SIG-M5 (cell line): ENCODE data around the gene OR8K1.

Experiments
- DNase-seq: peaks from one replicate; lab custom pipeline; 2025; lab: John Stamatoyannopoulos, UW

Gene OR8K1

GRCh38 chr11:56345739-56346138 lies at the start of gene OR8K1:
TSS of gene OR8K1 (plus strand) at chr11:56346039. CDS start at chr11:56346039, 0 bp downstream.
- no peak for DNase-seq

DNA sequence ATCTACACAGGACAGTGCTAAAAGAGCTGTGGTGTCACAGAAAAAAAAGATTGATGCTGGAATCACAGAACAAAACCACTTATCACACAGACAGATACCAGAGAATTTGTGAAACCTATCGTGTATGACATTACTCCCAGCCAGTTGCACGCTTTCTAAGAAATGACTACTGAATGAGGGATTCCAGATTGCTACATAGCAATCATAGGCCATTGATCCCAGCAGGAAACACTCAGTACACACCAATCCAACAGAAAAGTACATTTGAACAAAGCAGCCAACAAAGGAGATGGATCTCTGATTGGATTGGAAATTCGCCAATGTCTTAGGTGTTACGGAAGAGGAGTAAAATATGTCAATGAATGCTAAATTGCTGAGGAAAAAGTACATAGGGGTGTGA lies 48.9 kb upstream of the OR8K1 start:
- no peak for DNase-seq

GRCh38 chr11:56307836-56308235 lies 38.0 kb upstream of the OR8K1 start:
- DNase-seq: no peak

DNA sequence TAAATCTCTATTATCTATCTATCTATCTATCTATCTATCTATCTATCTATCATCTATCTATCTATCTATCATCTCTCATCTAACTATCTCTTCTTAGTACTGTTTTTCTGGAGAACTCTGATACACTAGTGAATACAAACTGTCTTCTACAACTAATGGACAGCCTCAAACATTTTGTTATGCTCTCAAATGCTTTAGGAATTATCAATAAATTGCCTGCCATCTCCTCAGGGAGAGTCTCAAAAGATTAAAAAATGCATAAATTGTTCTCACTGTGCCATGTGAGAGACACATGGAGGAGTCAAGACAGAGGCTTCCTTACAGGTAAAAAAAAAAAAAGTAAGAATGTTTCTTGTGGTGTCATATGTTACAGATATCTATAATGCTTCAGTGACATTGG lies 31.0 kb upstream of the OR8K1 start, which contains the start of gene OR8K3:
TSS of gene OR8K3 (plus strand) at position 301 of the 400 bp plus-strand sequence. CDS start 3,163 bp downstream, outside the sequence.
- no peak for DNase-seq

GRCh38 chr11:56331861-56332491 lies 13.9 kb upstream of the OR8K1 start:
- no peak for DNase-seq

DNA sequence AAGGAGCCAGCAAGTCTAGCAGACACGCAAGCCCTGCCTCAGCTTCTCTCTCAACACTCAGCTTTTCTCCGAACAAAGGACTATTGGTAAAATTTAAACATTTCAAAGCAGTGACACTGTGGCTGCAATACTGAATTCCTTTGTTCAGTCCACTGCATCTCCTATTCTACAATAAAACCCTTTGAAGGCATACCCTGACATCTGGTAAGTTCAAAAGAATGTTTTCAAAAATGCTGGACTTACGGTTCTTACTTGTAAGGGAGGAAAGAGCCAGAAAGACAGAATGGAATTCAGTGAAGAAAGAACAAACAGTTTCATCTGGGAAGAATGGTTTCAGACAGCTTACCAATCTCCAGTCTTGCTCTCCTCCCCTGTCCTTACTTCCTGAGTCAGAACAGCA lies 12.7 kb upstream of the OR8K1 start:
- DNase-seq: no peak

GRCh38 chr11:56340289-56340688 lies 5.5 kb upstream of the OR8K1 start:
- DNase-seq: no peak

DNA sequence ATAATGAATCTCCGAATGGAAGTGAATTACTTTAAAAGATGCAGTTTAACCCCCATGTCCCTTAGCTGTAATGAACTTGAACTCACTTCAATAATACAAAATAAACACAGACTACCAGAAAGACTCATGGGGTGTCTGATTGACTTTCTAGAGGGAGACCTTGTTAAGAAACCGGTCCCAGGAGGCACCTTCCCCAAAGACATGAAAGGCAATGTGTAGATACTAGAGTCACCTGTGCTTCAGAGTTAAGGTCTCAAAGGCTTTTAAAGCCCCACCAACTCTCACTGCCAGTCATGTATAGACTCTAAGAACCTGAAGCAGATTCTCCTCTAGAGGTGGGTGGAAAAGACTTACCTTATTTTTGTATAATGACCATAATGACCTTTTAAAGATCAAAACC lies 8.2 kb downstream of the OR8K1 start, which contains the start of gene OR8J1:
TSS of gene OR8J1 (plus strand) at position 301 of the 400 bp plus-strand sequence. CDS start 5,956 bp downstream, outside the sequence.
- DNase-seq: no peak

DNA sequence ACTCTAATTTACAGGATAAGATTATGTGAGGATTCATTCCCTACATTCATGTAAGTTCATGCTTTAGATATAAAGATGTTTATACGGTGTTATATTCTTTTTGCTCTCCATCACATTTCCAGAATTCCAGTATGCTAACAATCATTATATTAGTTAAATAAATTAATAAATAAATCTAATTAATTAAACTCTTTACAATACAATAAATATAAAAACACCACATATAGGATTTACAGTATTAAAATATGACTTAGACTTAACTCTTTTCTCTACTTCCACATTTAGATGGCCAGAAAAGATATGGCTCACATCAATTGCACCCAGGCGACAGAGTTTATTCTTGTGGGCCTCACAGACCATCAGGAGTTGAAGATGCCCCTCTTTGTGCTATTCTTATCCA lies 29.5 kb downstream of the OR8K1 start, which contains the start of gene OR8U1:
TSS of gene OR8U1 (plus strand) at position 301 of the 400 bp plus-strand sequence. CDS start at position 301, 0 bp downstream.
- DNase-seq: no peak

GRCh38 chr11:56380120-56380519 lies 34.3 kb downstream of the OR8K1 start:
- no peak for DNase-seq

GRCh38 chr11:56394381-56394780 lies 48.5 kb downstream of the OR8K1 start:
- DNase-seq: no peak

- no peak for DNase-seq
These were observed 50.2 kb downstream of the OR8K1 start for GRCh38 chr11:56396047-56396446.
